Measurements from ENCODE around the gene CEP68. TPM values are rescaled to one million over a fixed set of nuclear protein-coding genes. Genes with fewer than 3 reads are reported as not detected.

The CEP68 gene
- total and polyA plus RNA-seq, 8 donors, result 4.4 to 13.2 (median 10.1) TPM

DNA sequence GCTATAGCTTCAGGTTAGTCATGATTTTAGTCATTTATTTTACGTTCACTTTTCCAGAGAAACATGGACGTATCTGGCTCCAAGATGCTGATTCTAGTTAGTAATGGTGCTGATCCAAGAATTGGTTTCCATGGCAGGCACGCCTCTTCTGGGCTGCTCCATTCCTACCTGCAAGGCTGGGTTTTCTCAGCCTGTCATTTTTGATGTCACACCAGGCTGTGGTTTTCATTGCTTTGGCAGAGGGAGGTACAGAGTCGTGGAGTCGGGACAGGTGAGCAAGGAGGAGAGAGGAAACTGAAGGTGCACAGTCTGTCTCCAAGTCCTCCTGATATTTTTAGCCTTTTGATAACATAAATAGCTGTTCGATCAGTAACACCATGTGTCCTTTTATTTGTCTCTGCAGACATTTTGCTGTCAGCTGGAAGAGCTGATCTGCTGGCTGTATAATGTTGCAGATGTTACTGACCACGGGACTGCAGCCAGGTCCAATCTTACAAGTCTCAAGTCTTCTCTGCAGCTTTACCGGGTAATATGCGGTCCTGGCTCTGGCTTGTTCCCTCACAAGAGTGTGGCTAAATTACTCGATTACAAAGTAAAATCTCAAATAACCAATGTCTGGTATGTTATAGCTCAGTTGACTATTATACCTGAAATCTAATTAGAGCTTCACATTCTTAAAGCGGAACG is 17.8 kb downstream of the CEP68 start:
- Histone ChIP-seq H3K4me3 (no peak overlapping the region), H3K27me3 (no peaks in the 10 kb centered on the region), H3K4me1 (peaks cover 0 to 7% (median 4%) of the 10 kb centered on the region in 3 donors), H3K9me3 (no peaks in the 10 kb centered on the region), H3K27ac (no peak overlapping the region), H3K36me3 (peaks cover 0 to 24% (median 0%) of the 10 kb centered on the region in 3 donors)
- intact Hi-C loops (cut with DNase I), result loop anchor here in 1 of 3 donors (10.0 kb wide), 1 partner anchor 51 kb away; no protein-coding TSS in a partner anchor
- DNase-seq (no peak), ATAC-seq (no peak), FAIRE-seq (no peak)
- TF ChIP-seq CTCF (IDR thresholded peaks at IDR 0.05), result no peak
- 64 to 67% methylated on average over 12 of the region's 12 CpGs for WGBS, 2 donors

GRCh38 chr2:65075176-65075575 is 19.0 kb downstream of the CEP68 start:
- peaks cover 0 to 20% (median 4%) of the 10 kb centered on the region in 3 donors for H3K36me3 ChIP-seq
- intact Hi-C loops (cut with DNase I), result loop anchor here in 1 of 3 donors (10.0 kb wide), 1 partner anchor 50 kb away; no protein-coding TSS in a partner anchor
- H3K27ac ChIP-seq, result peak overlapping the region in 1 of 4 donors; percentile 18
- H3K4me3 ChIP-seq, result no peak overlapping the region
- DNase-seq (no peak), FAIRE-seq (no peak), ATAC-seq (peak in 1 of 4 donors; percentile 10)
- no peaks in the 10 kb centered on the region for H3K9me3 ChIP-seq
- no peak for TF ChIP-seq CTCF (IDR thresholded peaks at IDR 0.05)
- H3K4me1 ChIP-seq, result peaks cover 0 to 7% (median 4%) of the 10 kb centered on the region in 3 donors
- H3K27me3 ChIP-seq, result no peaks in the 10 kb centered on the region
- WGBS, 2 donors, result 65 to 77% methylated on average over 9 of the region's 9 CpGs

DNA sequence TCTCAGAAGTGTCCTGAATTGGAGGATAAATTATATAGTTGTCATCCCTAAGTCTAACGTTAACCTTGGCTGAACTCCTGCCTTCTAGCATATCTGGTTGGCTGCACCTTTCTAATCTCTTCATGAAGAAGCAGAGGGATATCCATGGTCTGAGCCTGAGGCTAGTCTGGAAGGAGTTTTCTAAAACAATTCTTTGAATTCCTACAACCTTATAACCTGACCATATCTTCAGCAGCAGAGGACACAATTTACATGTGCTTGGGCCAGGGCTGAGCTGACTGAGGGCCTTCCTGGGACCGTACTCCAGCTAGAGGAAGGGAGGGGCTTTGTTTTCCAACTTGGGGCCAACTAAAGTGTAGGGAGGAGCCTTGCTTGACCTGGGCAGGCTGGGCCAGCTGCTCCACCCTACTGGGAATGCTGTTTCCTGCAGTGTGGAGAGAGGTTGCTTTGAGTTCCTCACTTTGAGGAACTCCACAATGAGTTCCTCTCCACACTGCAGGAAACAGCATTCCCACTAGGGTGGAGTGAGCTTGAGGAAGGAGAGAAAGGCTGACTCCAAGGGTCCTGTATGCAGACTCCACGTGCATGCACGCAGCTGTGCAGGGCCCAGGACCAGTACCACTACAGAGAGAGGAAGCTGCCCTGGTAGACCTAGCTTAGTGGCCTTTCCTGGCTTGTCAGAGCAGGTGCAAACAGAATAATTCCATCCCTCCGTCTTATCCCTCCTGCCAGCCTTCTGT is 19.6 kb downstream of the CEP68 start:
- ATAC-seq, result peak; percentile 33 to 77 (median 49)
- 48 to 49% methylated on average over 5 of the region's 5 CpGs for WGBS, 2 donors
- Histone ChIP-seq H3K27me3 (no peaks in the 10 kb centered on the region), H3K4me3 (no peak overlapping the region), H3K36me3 (peaks cover 0 to 26% (median 4%) of the 10 kb centered on the region in 3 donors), H3K4me1 (peaks cover 0 to 7% (median 4%) of the 10 kb centered on the region in 3 donors), H3K9me3 (no peaks in the 10 kb centered on the region), H3K27ac (peak overlapping the region in 2 of 4 donors; percentile 4 to 18)
- TF ChIP-seq CTCF (IDR thresholded peaks at IDR 0.05), result no peak
- intact Hi-C loops (cut with DNase I), result loop anchor here in 1 of 3 donors (10.0 kb wide), 1 partner anchor 49 kb away; no protein-coding TSS in a partner anchor
- peak in 1 of 6 donors; percentile 28 for DNase-seq
- no peak for FAIRE-seq

- no peak overlapping the region for H3K4me3 ChIP-seq
- peaks cover 0 to 21% (median 4%) of the 10 kb centered on the region in 3 donors for H3K36me3 ChIP-seq
- H3K27me3 ChIP-seq, result no peaks in the 10 kb centered on the region
- intact Hi-C loops (cut with DNase I), result loop anchor here in 1 of 3 donors (10.0 kb wide), 1 partner anchor 48 kb away; no protein-coding TSS in a partner anchor
- ATAC-seq (peak in 1 of 4 donors; percentile 6), DNase-seq (no peak), FAIRE-seq (no peak)
- 74 to 77% methylated on average over 7 of the region's 7 CpGs for WGBS, 2 donors
- H3K27ac ChIP-seq, result peak overlapping the region in 1 of 4 donors; percentile 4
- no peak for TF ChIP-seq CTCF (IDR thresholded peaks at IDR 0.05)
- H3K4me1 ChIP-seq, result peaks cover 0 to 7% (median 4%) of the 10 kb centered on the region in 3 donors
- H3K9me3 ChIP-seq, result no peaks in the 10 kb centered on the region
Measured at GRCh38 chr2:65076345-65076710, 20.1 kb downstream of the CEP68 start.
